Fibroblast of villous mesenchyme (primary cell): ENCODE results near the gene TAF7L. TPM values are rescaled to one million over a fixed set of nuclear protein-coding genes. Genes with fewer than 3 reads are reported as not detected.

ENCODE experiments used
- DNase-seq: peaks from one replicate; pipeline ENCODE4 v3.0.0-alpha.2; 2010; ENCODE audit warnings: low read depth
- H3K4me3 ChIP-seq: 2 replicates; pipeline ENCODE4 v1.5.1; 2011; ENCODE audit warnings: low read depth, mild to moderate bottlenecking, low read length
- total RNA-seq: library from RNA; depleted of rRNA; stranded (reverse); fragments of >200 nt; gene quantifications from 2 replicates; pipeline ENCODE4 v1.2.3, GENCODE V29; 2012
- TF ChIP-seq, protein P1 (sequence below): IDR thresholded peaks from 2 replicates; pipeline ENCODE4 v1.5.1; 2012; ENCODE audit warnings: low read depth, mild to moderate bottlenecking, low read length; ENCODE audit not compliant: insufficient read depth

The TAF7L gene
- total RNA-seq, 1 donor, result 1.3 TPM

DNA sequence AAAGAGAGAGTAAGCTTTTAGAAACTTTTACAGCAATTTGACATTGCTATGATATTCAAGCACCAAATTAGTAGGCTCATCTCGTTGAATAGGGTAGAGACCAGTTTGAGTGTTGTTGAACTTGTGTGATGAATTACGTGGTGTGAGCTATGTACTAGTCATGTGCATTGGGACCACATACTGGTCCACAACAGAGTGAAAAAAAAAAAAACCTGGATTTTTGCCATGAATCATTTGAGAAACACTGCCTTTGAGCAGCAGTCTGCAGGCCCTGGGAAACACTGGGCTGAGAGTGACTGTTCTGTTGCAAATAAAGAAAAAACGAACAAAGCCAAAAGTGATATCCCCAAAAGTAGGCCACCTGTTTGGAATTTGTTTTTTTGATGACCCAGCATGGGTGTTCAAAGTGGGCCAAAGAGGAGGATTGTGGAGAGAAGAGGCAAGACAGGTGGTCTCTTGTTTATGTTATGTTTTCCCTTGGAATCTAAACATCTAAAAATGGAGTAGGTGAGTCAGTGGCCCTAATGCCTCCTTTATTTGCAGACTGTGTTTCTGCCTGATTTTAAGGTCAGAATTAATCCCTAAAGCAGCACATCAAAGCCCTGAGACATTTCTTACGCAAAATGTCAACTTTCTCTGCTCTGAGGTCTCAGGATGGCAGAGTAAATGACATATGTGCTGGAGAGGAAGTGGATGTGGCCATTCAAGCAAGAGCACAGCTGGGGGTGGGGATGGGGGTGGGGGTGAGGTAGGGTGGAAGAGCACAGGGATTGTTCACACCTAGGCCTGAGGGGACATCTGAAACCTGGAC lies 33.5 kb downstream of the TAF7L start:
- peak; percentile 11 for DNase-seq
- H3K4me3 ChIP-seq, result no peak overlapping the region
- TF ChIP-seq, protein P1, sequence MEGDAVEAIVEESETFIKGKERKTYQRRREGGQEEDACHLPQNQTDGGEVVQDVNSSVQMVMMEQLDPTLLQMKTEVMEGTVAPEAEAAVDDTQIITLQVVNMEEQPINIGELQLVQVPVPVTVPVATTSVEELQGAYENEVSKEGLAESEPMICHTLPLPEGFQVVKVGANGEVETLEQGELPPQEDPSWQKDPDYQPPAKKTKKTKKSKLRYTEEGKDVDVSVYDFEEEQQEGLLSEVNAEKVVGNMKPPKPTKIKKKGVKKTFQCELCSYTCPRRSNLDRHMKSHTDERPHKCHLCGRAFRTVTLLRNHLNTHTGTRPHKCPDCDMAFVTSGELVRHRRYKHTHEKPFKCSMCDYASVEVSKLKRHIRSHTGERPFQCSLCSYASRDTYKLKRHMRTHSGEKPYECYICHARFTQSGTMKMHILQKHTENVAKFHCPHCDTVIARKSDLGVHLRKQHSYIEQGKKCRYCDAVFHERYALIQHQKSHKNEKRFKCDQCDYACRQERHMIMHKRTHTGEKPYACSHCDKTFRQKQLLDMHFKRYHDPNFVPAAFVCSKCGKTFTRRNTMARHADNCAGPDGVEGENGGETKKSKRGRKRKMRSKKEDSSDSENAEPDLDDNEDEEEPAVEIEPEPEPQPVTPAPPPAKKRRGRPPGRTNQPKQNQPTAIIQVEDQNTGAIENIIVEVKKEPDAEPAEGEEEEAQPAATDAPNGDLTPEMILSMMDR, result no peak

DNA sequence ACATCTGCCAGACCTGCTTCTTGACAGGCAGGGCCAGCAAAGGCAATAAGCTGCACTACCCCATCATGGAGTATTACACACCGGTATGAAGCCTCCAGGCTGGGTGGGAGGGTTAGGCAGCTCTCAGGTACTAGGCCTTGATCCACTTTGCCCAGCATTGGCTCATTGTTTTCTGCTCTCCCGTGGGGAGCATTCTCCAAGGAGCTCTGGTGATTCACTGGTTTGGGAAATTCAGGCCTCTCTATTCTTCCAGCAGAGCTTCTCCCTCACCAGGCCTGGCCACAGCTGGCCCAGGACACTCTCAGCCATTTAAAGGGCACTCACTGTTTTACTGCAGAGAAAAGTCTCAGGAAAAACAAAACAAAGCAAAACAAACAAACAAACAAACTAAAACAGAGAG lies 38.5 kb downstream of the TAF7L start:
- H3K4me3 ChIP-seq, result no peak overlapping the region
- TF ChIP-seq, protein P1, result no peak
- no peak for DNase-seq

DNA sequence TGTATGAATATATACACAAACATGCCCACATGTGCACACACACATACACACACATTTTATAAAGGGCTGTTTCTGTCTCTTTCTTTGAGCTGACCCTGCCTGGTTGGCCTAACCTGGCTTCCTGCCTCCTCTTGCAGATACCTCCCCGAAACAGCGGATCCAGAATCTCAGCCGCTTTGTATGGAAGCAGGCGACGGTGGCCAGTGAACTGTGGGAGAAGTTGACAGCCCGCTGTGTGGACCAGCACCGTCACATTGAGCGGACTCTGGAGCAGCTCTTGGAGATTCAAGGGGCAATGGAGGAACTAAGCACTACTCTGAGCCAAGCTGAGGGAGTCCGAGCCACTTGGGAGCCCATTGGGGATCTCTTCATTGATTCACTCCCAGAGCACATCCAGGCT lies 49.6 kb downstream of the TAF7L start:
- no peak overlapping the region for H3K4me3 ChIP-seq
- TF ChIP-seq, protein P1, result no peak
- no peak for DNase-seq

GRCh38 chrX:101237041-101237440 lies 54.1 kb downstream of the TAF7L start:
- TF ChIP-seq, protein P1, result no peak
- no peak for DNase-seq
- no peak overlapping the region for H3K4me3 ChIP-seq

- DNase-seq, result no peak
- TF ChIP-seq, protein P1, result no peak
- H3K4me3 ChIP-seq, result no peak overlapping the region
Observed at GRCh38 chrX:101232316-101232715, 58.8 kb downstream of the TAF7L start.

DNA sequence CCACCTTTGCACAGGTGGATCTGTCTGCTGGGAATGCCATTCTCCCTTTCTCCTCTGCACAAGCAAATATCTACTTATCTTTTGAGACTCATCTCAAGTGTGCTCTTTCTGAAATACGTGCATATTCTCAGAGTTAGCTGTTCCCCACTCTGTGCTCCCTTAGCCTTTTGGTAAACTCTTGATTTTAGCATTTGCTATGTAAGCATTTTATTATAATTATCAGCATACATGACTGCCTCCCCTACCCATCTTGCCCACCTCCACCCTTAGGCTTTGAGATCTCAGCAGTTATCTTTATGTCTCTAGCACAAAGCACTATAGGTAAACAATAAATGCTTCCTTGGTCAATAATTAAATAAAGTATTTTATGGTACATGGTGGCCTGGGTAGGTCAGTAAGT lies 60.1 kb downstream of the TAF7L start:
- H3K4me3 ChIP-seq, result no peak overlapping the region
- DNase-seq, result no peak
- TF ChIP-seq, protein P1, result no peak

DNA sequence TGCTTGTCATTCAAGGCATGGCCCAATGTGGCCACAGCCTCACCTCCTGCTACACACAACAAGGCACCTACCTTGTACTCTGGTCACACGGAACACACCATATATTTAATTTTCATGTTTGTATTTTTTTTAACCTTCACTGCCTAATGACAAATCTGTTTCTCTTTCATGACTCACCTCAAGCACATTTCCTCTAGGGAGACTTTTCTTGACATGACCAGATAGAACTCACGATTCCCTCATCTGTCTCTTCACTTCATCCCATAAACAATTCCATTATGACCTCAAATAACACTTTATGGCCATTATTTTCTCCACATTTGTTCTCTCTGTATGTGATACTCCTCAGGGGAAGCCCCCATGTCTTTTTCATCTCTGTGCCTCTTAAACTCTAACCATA lies 60.5 kb downstream of the TAF7L start:
- H3K4me3 ChIP-seq, result no peak overlapping the region
- TF ChIP-seq, protein P1, result no peak
- DNase-seq, result peak; percentile 7
